Central memory CD4-positive, alpha-beta T cell (primary cell): Measurements from ENCODE around the gene ZSWIM2.
"Not testable (repeated sequence)": the region's sequence is repeated elsewhere in the genome, so short reads cannot be mapped to it uniquely, and the experiment has no call there.

Experiments used
- DNase-seq: peaks from one replicate; pipeline ENCODE4 v3.0.0; 2022

Gene ZSWIM2

GRCh38 chr2:186842373-186842772 is 6.6 kb downstream of the ZSWIM2 start:
- DNase-seq = no peak

DNA sequence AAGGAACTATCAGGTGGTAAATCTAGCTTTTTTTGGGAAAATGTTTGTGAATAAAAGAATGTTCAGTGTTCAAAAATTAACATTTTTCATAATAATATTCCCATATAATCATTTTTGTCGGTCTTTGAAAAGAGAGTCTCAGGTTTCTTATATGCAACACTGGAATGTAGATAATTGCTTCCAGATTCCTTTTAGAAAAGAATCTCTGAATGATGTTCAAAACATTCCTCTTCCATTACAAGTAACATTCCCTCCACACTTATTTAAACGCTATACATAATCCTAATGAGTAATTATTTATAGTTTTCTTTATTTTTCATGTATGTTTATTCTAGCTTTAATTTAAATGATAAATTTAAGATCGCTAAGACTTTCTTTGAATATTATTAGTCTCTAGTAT is 7.0 kb downstream of the ZSWIM2 start:
- no peak for DNase-seq

- DNase-seq = no peak
Observed at GRCh38 chr2:186835628-186836027, 13.3 kb downstream of the ZSWIM2 start.

DNA sequence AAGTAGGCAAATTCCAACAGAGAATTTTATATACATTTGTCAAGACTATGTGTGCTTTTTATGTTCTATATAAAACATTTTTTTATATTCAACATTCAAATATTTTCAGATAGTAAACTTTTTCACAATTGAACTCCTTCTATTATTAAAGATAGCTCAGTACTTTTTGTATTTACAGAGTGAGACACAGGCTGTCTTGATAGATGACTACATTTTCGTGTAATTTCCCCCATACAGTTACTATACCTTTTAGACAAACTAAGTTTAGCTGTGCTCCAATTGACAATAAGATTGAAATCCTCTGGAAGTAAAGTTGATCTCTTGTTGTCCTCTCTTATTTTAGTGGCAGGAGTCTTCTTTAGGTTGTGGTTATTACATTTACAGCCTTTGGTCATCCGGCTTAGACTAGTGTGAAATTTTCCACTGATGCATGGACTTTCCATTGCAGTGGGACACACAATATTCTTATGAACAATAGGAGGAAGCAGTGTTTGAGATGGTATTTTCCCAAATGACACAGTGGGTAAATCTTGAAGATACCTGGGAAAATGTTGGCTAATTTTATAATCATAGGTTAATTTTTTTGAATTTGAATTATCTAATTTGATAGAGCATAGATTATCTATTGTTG is 21.0 kb downstream of the ZSWIM2 start:
- no peak for DNase-seq

- no peak for DNase-seq
Observed at GRCh38 chr2:186827411-186827810, 21.6 kb downstream of the ZSWIM2 start.

DNA sequence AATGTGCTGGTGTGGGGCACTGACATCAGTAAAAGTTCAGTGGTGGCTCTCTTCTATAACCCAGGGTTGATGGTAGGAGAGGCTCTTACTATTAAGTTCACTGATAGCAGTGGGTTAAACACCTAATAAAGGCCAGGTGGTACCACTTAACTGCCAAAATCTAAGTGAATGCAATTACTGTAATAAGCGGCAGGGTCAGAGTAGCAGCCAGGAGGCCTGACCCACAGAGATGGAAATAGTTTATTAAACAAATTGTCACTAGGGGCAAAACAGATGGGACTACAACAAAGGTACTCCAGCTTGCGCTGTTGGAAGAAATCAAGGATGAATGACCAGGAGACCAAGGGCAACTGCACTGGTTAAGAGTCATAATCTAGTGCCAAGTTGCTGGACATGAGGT is 26.6 kb downstream of the ZSWIM2 start:
- DNase-seq = no peak

- no peak for DNase-seq
Observed at GRCh38 chr2:186820303-186820702, 28.7 kb downstream of the ZSWIM2 start.

DNA sequence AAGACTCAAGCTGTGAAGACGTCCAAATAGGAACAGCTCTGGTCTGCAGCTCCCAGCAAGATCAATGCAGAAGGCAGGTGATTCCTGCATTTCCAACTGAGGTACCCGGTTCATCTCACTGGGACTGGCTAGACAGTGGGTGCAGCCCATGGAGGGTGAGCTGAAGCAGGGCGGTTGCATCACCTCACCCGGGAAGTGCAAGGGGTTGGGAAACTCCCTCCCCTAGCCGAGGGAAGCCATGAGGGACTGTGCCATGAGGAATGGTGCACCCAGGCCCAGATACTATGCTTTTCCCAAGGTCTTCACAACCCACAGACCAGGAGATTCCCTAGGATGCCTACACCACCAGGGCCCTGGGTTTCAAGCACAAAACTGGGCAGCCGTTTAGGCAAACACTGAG is 37.2 kb downstream of the ZSWIM2 start:
- not testable (repeated sequence) for DNase-seq

DNA sequence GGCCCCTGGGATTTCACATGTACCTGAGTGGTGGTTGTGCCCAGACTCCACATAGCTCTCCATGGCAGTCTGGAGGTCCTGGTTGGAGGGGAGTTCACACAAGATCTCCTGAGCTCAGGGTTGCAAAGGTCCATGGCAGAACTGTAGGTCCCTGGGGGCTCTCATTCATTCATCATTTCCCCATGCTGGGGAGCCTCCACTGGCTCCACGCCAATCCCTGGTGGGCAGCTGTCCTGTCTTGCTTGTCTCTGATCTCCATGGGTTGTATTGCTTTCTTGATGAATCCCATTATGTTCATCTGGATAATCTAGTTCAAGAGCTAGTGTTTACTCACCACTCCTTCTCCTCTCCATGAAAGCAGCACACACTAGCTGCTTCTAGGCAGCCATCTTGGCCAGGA is 42.4 kb downstream of the ZSWIM2 start:
- DNase-seq = no peak

DNA sequence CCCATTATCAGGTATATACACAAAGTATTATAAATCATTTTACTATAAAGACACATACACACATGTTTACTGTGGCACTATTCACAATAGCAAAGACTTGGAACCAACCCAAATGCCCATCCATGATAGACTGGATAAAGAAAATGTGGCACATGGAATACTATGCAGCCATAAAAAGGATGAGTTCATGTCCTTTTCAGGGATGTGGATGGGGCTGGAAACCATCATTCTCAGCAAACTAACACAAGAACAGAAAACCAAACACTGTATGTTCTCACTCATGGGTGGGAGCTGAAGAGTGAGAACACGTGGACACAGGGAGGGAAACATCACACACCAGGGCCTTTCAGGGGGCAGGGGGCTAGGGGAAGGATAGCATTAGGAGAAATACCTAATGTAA is 50.4 kb downstream of the ZSWIM2 start:
- not testable (repeated sequence) for DNase-seq

DNA sequence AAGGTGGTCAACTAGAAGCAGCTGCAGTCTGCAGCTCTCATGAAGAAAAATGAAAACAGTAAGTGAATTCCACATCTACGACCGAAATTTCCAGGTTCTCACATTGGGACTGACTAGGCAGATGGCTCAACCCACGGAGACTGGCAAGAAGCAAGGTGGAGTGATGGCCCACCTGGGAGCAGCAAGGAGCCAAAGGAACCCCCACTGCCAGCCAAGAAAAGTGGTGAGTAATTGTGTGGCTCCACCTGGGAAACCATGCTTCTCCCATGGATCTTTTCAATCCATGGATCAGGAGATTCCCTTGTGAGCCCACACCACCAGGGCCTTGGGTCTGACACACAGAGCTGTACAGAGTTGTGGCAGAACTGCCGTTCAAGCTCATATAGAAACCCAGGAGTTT is 64.0 kb downstream of the ZSWIM2 start:
- no peak for DNase-seq

DNA sequence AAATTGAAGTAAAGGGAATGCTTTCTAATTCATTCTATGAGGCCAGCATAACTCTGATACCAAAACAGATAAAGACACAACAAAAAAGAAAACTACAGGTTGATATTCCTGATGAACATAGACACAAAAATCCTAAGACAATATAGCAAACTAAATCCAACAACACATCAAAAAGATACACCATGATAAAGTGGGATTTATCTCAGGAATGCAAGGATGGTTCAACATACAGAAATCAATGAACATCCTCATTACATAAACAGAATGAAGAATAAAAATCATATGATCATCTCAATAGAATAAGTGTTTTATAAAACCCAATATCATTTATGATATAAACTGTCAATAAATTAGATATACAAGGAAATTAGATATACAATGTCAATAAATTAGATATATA is 65.7 kb downstream of the ZSWIM2 start:
- no peak for DNase-seq

GRCh38 chr2:186780701-186781316 is 68.2 kb downstream of the ZSWIM2 start:
- DNase-seq = no peak
